ENCODE data around the gene MRPL22. TPM values are rescaled to one million over a fixed set of nuclear protein-coding genes. Genes with fewer than 3 reads are reported as not detected.

Gene MRPL22
- polyA plus RNA-seq, 1 donor (not counting 4 experiments of a cell fraction or from before 2014, with no cell fraction given), result 76.9 TPM

DNA sequence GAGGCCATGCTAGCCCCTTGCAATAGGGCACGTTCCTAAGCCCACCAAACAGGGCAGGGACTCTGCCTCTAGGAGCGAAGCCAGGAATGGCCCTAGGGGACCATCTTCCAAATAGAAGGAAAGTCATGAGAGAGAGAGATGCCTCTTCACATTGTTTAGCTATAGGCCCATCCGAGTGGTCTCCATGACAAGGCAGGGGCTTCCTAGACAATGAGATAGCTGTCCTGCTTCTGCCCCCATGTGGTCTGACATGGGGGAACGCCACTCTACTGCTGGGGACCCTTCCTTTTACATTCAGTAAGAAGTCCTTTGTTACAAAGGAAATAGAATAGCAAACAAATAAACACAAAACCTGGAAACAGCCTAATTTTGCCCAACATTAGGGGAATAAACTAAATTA, 54.8 kb downstream of the MRPL22 start:
- H3K27ac ChIP-seq (ENCODE audit: control insufficient read depth, insufficient read depth, low read length), result no peak overlapping the region
- H3K9me1 ChIP-seq (ENCODE audit: control insufficient read depth, extremely low read depth, insufficient read depth, low read length), result no peaks in the 10 kb centered on the region
- H3K4me2 ChIP-seq (ENCODE audit: control insufficient read depth, extremely low read depth, insufficient read depth, low read depth, low read length), result no peak overlapping the region
- H3K9ac ChIP-seq (ENCODE audit: control insufficient read depth, extremely low read depth, insufficient read depth, low read length), result no peak overlapping the region
- FAIRE-seq (no peak), DNase-seq (ENCODE audit: low read depth, low spot score) (no peak)
- peaks cover 12% of the 10 kb centered on the region for H3K4me1 ChIP-seq (ENCODE audit: control insufficient read depth, extremely low read depth, insufficient read depth, low read length)
- H3K79me2 ChIP-seq (ENCODE audit: control insufficient read depth, insufficient read depth, low read length), result no peaks in the 10 kb centered on the region
- no peaks in the 10 kb centered on the region for H3K27me3 ChIP-seq (ENCODE audit: control insufficient read depth, extremely low read depth, insufficient read depth, low read length)
- H3K4me3 ChIP-seq (ENCODE audit: control insufficient read depth in 2 of 3, extremely low read depth in 1 of 3, insufficient read depth in 2 of 3, low read depth in 1 of 3, low read length in 3 of 3), result no peak overlapping the region
- dilution Hi-C loops (cut with MboI; ENCODE audit: extremely low pct_ligation_motif_present, low sequenced_read_pairs), result no loop called here
- H2AFZ ChIP-seq (ENCODE audit: control insufficient read depth, low read length), result no peak overlapping the region
- no peaks in the 10 kb centered on the region for H4K20me1 ChIP-seq (ENCODE audit: control insufficient read depth, extremely low read depth, insufficient read depth, low read length)
- no peaks in the 10 kb centered on the region for H3K9me3 ChIP-seq (ENCODE audit: control insufficient read depth, low read depth, low read length)
- TF ChIP-seq EZH2 (IDR thresholded peaks at IDR 0.05; ENCODE audit: low read length), result no peak
- TF ChIP-seq, protein P1, sequence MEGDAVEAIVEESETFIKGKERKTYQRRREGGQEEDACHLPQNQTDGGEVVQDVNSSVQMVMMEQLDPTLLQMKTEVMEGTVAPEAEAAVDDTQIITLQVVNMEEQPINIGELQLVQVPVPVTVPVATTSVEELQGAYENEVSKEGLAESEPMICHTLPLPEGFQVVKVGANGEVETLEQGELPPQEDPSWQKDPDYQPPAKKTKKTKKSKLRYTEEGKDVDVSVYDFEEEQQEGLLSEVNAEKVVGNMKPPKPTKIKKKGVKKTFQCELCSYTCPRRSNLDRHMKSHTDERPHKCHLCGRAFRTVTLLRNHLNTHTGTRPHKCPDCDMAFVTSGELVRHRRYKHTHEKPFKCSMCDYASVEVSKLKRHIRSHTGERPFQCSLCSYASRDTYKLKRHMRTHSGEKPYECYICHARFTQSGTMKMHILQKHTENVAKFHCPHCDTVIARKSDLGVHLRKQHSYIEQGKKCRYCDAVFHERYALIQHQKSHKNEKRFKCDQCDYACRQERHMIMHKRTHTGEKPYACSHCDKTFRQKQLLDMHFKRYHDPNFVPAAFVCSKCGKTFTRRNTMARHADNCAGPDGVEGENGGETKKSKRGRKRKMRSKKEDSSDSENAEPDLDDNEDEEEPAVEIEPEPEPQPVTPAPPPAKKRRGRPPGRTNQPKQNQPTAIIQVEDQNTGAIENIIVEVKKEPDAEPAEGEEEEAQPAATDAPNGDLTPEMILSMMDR (optimal IDR thresholded peaks at IDR 0.05 in 1 of 3, IDR thresholded peaks at IDR 0.05 in 1 of 3, conservative IDR thresholded peaks at IDR 0.05 in 1 of 3; ENCODE audit: extremely low read depth in 1 of 3, insufficient read depth in 2 of 3, low read length in 3 of 3), result peak in 1 of 3 experiments; percentile 23
- H3K36me3 ChIP-seq (ENCODE audit: control insufficient read depth in 2 of 2, extremely low read depth in 1 of 2, insufficient read depth in 2 of 2, low read length in 2 of 2), result no peaks in the 10 kb centered on the region

DNA sequence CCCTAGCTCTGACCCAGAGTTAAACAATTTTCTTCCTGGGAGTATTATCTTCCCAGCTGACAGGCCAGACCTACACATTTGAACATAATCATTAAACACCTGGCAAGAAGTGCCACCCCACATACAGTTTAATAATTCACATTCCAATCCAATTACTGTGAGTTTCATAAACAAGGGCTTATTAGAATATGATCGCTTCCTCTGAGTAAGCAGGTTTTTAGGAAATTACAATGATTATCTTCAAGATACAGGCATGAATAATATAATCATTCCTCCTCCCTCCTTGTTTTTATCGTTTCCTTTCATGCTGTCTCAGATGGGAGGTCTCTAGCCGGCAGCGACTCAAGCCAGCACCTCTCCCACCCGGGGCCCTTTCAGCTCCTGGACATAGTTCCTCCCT, 56.9 kb downstream of the MRPL22 start:
- peak overlapping the region; percentile 59 for H3K4me2 ChIP-seq (ENCODE audit: control insufficient read depth, extremely low read depth, insufficient read depth, low read depth, low read length)
- TF ChIP-seq EZH2 (IDR thresholded peaks at IDR 0.05; ENCODE audit: low read length), result no peak
- TF ChIP-seq, protein P1 (optimal IDR thresholded peaks at IDR 0.05 in 1 of 3, IDR thresholded peaks at IDR 0.05 in 1 of 3, conservative IDR thresholded peaks at IDR 0.05 in 1 of 3; ENCODE audit: extremely low read depth in 1 of 3, insufficient read depth in 2 of 3, low read length in 3 of 3), result no peak
- no peak overlapping the region for H3K4me3 ChIP-seq (ENCODE audit: control insufficient read depth in 2 of 3, extremely low read depth in 1 of 3, insufficient read depth in 2 of 3, low read depth in 1 of 3, low read length in 3 of 3)
- H3K9ac ChIP-seq (ENCODE audit: control insufficient read depth, extremely low read depth, insufficient read depth, low read length), result peak overlapping the region; percentile 43
- H3K36me3 ChIP-seq (ENCODE audit: control insufficient read depth in 2 of 2, extremely low read depth in 1 of 2, insufficient read depth in 2 of 2, low read length in 2 of 2), result no peaks in the 10 kb centered on the region
- H4K20me1 ChIP-seq (ENCODE audit: control insufficient read depth, extremely low read depth, insufficient read depth, low read length), result no peaks in the 10 kb centered on the region
- dilution Hi-C loops (cut with MboI; ENCODE audit: extremely low pct_ligation_motif_present, low sequenced_read_pairs), result no loop called here
- peak overlapping the region; percentile 89 for H2AFZ ChIP-seq (ENCODE audit: control insufficient read depth, low read length)
- FAIRE-seq (peak; percentile 52), DNase-seq (ENCODE audit: low read depth, low spot score) (peak; percentile 38)
- H3K79me2 ChIP-seq (ENCODE audit: control insufficient read depth, insufficient read depth, low read length), result no peaks in the 10 kb centered on the region
- no peaks in the 10 kb centered on the region for H3K9me3 ChIP-seq (ENCODE audit: control insufficient read depth, low read depth, low read length)
- H3K4me1 ChIP-seq (ENCODE audit: control insufficient read depth, extremely low read depth, insufficient read depth, low read length), result peaks cover 12% of the 10 kb centered on the region
- H3K27ac ChIP-seq (ENCODE audit: control insufficient read depth, insufficient read depth, low read length), result peak overlapping the region; percentile 61
- no peaks in the 10 kb centered on the region for H3K27me3 ChIP-seq (ENCODE audit: control insufficient read depth, extremely low read depth, insufficient read depth, low read length)
- H3K9me1 ChIP-seq (ENCODE audit: control insufficient read depth, extremely low read depth, insufficient read depth, low read length), result no peaks in the 10 kb centered on the region

All from keratinocyte (primary cell).